Keratinocyte (primary cell): ENCODE results near the gene LHX6. TPM values are rescaled to one million over a fixed set of nuclear protein-coding genes. Genes with fewer than 3 reads are reported as not detected.

Experiments
- DNase-seq: peaks from one replicate; pipeline ENCODE4 v3.0.0-alpha.2; 2011; ENCODE audit warnings: low read depth, missing footprints, low spot score
- FAIRE-seq: peaks from 2 replicates; lab custom pipeline; 2011; peaks lifted over from hg19 to GRCh38; lab: Jason Lieb, UNC
- H2AFZ ChIP-seq: 2 replicates; pipeline ENCODE4 v1.6.0; 2012; ENCODE audit warnings: low read length, control low read depth, inconsistent platforms; ENCODE audit not compliant: control insufficient read depth
- H3K27ac ChIP-seq: 2 replicates; pipeline ENCODE4 v1.5.1; 2011; ENCODE audit warnings: low read length; ENCODE audit not compliant: control insufficient read depth, insufficient read depth
- H3K27me3 ChIP-seq: 3 replicates; pipeline ENCODE4 v1.6.0; 2011; ENCODE audit warnings: low read length; ENCODE audit not compliant: control insufficient read depth, insufficient read depth; ENCODE audit errors: extremely low read depth
- H3K36me3 ChIP-seq, 2 experiments: 2 replicates in 1 of 2; 3 replicates in 1 of 2; pipeline ENCODE4 v1.5.1; 2011; ENCODE audit warnings: low read length in 2 of 2, mild to moderate bottlenecking in 1 of 2; ENCODE audit not compliant: control insufficient read depth in 2 of 2, insufficient read depth in 2 of 2; ENCODE audit errors: extremely low read depth in 1 of 2
- H3K4me1 ChIP-seq: 3 replicates; pipeline ENCODE4 v1.5.1; 2011; ENCODE audit warnings: low read length; ENCODE audit not compliant: control insufficient read depth, insufficient read depth; ENCODE audit errors: extremely low read depth
- H3K4me2 ChIP-seq: 3 replicates; pipeline ENCODE4 v1.6.0; 2011; ENCODE audit warnings: low read depth, low read length; ENCODE audit not compliant: control insufficient read depth, insufficient read depth; ENCODE audit errors: extremely low read depth
- H3K4me3 ChIP-seq, 3 experiments: fragments of 200-600 bp in 1 of 3; sonication (generic) in 1 of 3; 2 replicates in 2 of 3; 3 replicates in 1 of 3; pipeline ENCODE4 v1.5.1; 2011 to 2016; ENCODE audit warnings: low read length in 3 of 3, mild to moderate bottlenecking in 3 of 3, control low read depth in 2 of 3, inconsistent platforms in 1 of 3, low read depth in 1 of 3, mixed read lengths in 1 of 3, mixed run types in 1 of 3, moderate library complexity in 1 of 3; ENCODE audit not compliant: control insufficient read depth in 2 of 3, insufficient read depth in 2 of 3; ENCODE audit errors: extremely low read depth in 1 of 3
- H3K79me2 ChIP-seq: 2 replicates; pipeline ENCODE4 v1.6.0; 2012; ENCODE audit warnings: low read length; ENCODE audit not compliant: control insufficient read depth, insufficient read depth
- H3K9ac ChIP-seq: 3 replicates; pipeline ENCODE4 v1.6.0; 2011; ENCODE audit warnings: low read length; ENCODE audit not compliant: control insufficient read depth, insufficient read depth; ENCODE audit errors: extremely low read depth
- H3K9me1 ChIP-seq: 3 replicates; pipeline ENCODE4 v1.6.0; 2011; ENCODE audit warnings: low read length; ENCODE audit not compliant: control insufficient read depth, insufficient read depth; ENCODE audit errors: extremely low read depth
- H3K9me3 ChIP-seq: 2 replicates; pipeline ENCODE4 v1.5.1; 2012; ENCODE audit warnings: low read depth, low read length; ENCODE audit not compliant: control insufficient read depth
- H4K20me1 ChIP-seq: 3 replicates; pipeline ENCODE4 v1.6.0; 2011; ENCODE audit warnings: low read length; ENCODE audit not compliant: control insufficient read depth, insufficient read depth; ENCODE audit errors: extremely low read depth
- CTCF ChIP-seq, 3 experiments: IDR thresholded peaks in 1 of 3; conservative IDR thresholded peaks in 1 of 3; optimal IDR thresholded peaks in 1 of 3; 2 replicates in 2 of 3; 3 replicates in 1 of 3; pipeline versions ENCODE3 to v1.5.1; 2011; ENCODE audit warnings: low read length in 3 of 3, mild to moderate bottlenecking in 3 of 3, moderate library complexity in 2 of 3, control low read depth in 1 of 3, inconsistent platforms in 1 of 3; ENCODE audit not compliant: insufficient read depth in 2 of 3; ENCODE audit errors: extremely low read depth in 1 of 3
- EZH2 ChIP-seq: IDR thresholded peaks from one replicate; pipeline ENCODE4 v1.6.1; 2012; ENCODE audit warnings: inconsistent platforms, mild to moderate bottlenecking, low read length, moderate library complexity
- dilution Hi-C: fragments of 300-500 bp; cut with MboI; formaldehyde crosslinking; loops from one replicate; pipeline ENCODE4 v1.7.0; 2020; ENCODE audit warnings: low sequenced_read_pairs; ENCODE audit not compliant: extremely low pct_ligation_motif_present
- polyA plus RNA-seq, 5 experiments: library from polyadenylated mRNA; depleted of rRNA in 3 of 5; stranded (reverse) in 3 of 5; stranded (forward) in 1 of 5; unstranded in 1 of 5; fragments of >200 nt; gene quantifications; 1 replicate in 1 of 5; 2 replicates in 3 of 5; 3 replicates in 1 of 5; pipeline versions ENCODE4 v1.2.1 to v1.2.3, GENCODE V29; 2011 to 2012; ENCODE audit warnings: missing spikeins in 2 of 5, low read depth in 1 of 5, low replicate concordance in 1 of 5

LHX6 gene
- polyA plus RNA-seq, 1 donor (not counting 4 experiments of a cell fraction or from before 2014, with no cell fraction given) = 0.13 TPM

GRCh38 chr9:122183501-122183900 is 45.3 kb downstream of the LHX6 start:
- no peak overlapping the region for H2AFZ ChIP-seq
- FAIRE-seq (no peak), DNase-seq (no peak)
- no peaks in the 10 kb centered on the region for H3K79me2 ChIP-seq
- H3K27me3 ChIP-seq = peaks cover 7% of the 10 kb centered on the region
- H3K9me1 ChIP-seq = no peaks in the 10 kb centered on the region
- H3K27ac ChIP-seq = no peak overlapping the region
- H3K9me3 ChIP-seq = no peaks in the 10 kb centered on the region
- dilution Hi-C loops = no loop called here
- no peak overlapping the region for H3K4me3 ChIP-seq
- TF ChIP-seq CTCF (optimal IDR thresholded peaks at IDR 0.05 in 1 of 3, IDR thresholded peaks at IDR 0.05 in 1 of 3, conservative IDR thresholded peaks at IDR 0.05 in 1 of 3; ENCODE audit: extremely low read depth in 1 of 3, insufficient read depth in 2 of 3, low read length in 3 of 3) (no peak), EZH2 (no peak)
- H3K9ac ChIP-seq = no peak overlapping the region
- H3K4me1 ChIP-seq = no peaks in the 10 kb centered on the region
- H3K4me2 ChIP-seq = no peak overlapping the region
- no peaks in the 10 kb centered on the region for H3K36me3 ChIP-seq
- H4K20me1 ChIP-seq = no peaks in the 10 kb centered on the region

GRCh38 chr9:122180633-122181032 is 48.1 kb downstream of the LHX6 start:
- Histone ChIP-seq H3K27ac (no peak overlapping the region), H3K79me2 (no peaks in the 10 kb centered on the region), H3K27me3 (peaks cover 7% of the 10 kb centered on the region), H3K4me1 (no peaks in the 10 kb centered on the region), H3K36me3 (no peaks in the 10 kb centered on the region), H2AFZ (no peak overlapping the region), H3K9me1 (no peaks in the 10 kb centered on the region), H4K20me1 (no peaks in the 10 kb centered on the region), H3K4me2 (no peak overlapping the region), H3K9ac (no peak overlapping the region), H3K9me3 (no peaks in the 10 kb centered on the region), H3K4me3 (no peak overlapping the region)
- TF ChIP-seq EZH2 (no peak), CTCF (optimal IDR thresholded peaks at IDR 0.05 in 1 of 3, IDR thresholded peaks at IDR 0.05 in 1 of 3, conservative IDR thresholded peaks at IDR 0.05 in 1 of 3; ENCODE audit: extremely low read depth in 1 of 3, insufficient read depth in 2 of 3, low read length in 3 of 3) (no peak)
- DNase-seq (no peak), FAIRE-seq (no peak)
- dilution Hi-C loops = no loop called here
